Activated CD8-positive, alpha-beta memory T cell treated with anti-CD3 and anti-CD28 coated beads, Interleukin-2, amount 50 U/mL, for 48 hours (primary cell): Measurements from ENCODE around the gene KIF25.

ENCODE experiments used
- DNase-seq: peaks from one replicate; pipeline ENCODE4 v3.0.0-alpha.2; 2020

The KIF25 gene

DNA sequence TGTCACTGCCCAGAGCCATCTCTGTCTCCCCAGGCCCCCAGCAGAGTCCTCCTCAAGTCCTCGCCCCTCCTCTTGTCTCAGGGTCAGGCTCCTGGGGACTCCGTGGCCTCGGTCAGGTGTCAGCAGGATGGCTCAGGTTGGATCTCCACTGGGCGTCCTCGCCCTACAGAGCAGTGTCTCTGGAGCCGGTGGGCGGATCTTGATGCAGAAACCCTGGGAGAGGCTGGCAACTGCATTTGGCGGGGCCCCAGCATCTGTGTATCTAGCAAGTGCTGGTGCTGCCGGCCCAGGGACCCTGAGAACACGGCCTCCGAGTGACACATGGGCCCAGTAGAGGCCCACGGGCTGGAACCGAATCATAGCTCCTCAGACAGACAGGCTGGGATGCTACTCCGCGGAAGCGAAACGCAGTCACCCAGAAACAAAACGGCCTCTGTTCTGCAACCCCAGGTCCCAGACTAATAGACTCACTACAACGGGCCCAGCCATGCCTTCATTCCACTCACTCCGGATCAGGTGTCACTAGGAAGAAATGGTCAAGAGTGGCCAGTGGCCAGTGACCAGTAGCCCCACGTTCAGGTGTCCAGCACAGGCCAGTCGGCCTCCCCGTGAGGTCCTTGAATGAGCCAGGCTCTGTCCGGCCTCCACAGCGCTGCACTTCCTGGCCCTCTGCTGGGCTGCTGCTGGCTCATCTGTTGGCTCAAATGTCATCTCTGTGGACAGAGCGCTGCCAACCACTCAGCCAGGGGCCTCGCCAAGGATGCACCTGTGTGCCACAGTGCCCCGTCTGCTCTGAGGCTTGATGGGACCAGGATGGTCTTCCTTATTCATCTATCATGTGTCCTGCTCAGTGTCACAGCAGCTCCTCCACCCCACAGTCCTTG is 94.2 kb downstream of the KIF25 start:
- no peak for DNase-seq

DNA sequence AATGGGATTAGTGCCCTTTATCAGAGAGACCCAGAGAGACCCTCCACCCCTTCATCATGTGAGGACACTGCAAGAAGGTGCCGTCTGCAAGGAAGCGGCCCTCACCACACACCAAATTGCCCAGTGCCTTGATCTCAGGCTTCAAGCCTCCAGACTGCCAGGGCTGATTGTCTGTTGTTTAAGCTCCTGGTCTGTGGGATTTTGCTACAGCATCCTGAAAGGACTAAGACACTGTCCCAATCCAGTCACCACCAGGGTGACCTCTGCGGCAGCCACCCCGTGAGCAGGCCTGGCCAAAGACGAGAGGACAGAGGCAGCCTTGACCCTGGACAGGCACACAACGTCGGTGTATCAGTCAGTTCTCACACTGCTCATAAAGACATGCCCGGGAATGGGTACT is 95.1 kb downstream of the KIF25 start:
- DNase-seq = no peak

DNA sequence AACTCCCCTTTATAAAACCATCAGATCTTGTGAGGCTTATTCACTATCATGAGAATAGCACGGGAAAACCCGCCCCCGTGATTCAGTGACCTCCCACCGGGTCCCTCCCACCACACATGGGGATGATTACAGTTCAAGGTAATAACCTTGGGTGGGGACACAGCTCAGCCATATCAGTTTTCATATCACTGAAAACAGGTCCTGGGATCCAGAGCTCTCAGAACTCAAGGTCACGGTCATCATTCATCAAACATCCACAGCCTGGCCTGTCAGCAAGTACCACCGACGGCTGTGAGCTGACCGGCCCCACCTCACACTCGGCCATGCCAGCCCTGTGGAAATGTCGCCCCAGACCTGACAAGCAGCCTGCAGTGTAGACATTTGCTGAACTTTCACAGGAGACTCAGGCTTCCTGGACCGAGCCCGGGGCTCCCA is 95.6 kb downstream of the KIF25 start:
- no peak for DNase-seq

DNA sequence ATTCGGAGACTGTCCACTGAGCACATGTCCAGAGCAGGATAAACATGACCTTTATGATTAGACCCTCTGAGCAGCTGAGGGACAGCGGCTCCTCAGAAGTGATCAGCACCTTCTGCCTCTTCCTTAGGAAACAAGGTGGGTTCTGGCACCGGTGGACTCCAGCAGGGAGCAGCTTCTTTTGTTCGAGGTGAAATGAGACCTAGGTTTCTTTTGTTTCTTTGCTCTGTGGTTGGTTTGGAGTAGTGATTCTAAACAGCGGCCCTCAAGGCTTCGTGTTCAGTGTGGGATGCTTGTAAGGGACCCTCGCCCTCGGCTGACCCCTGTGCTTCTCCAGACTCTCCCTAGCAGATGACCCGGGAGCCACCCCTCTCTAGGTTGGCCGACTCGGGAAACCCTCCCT is 96.2 kb downstream of the KIF25 start:
- no peak for DNase-seq
